HG03521 (cell line): ENCODE measurements around the gene GPM6B.

ENCODE experiments used
- ATAC-seq: cut with Tn5 transposase; IDR thresholded peaks from one replicate; pipeline ENCODE4 v1.9.1; 2021; ENCODE audit warnings: mild to moderate bottlenecking, moderate library complexity; ENCODE audit not compliant: unreplicated experiment

The GPM6B gene

GRCh38 chrX:13770013-13770535 is 46.8 kb downstream of the GPM6B start:
- no peak for ATAC-seq

- ATAC-seq: no peak
Measured at GRCh38 chrX:13768939-13769338, 48.0 kb downstream of the GPM6B start.

- no peak for ATAC-seq
Measured at GRCh38 chrX:13764765-13765164, 52.1 kb downstream of the GPM6B start.

- no peak for ATAC-seq
Measured at GRCh38 chrX:13764281-13764680, 52.6 kb downstream of the GPM6B start.

GRCh38 chrX:13763489-13763888 is 53.4 kb downstream of the GPM6B start:
- no peak for ATAC-seq

- ATAC-seq: peak; percentile 55
Measured at GRCh38 chrX:13761606-13762414, 55.1 kb downstream of the GPM6B start.

GRCh38 chrX:13760426-13760825 is 56.5 kb downstream of the GPM6B start:
- no peak for ATAC-seq

GRCh38 chrX:13759152-13759718 is 57.7 kb downstream of the GPM6B start:
- peak; percentile 60 for ATAC-seq

GRCh38 chrX:13756381-13756780 is 60.5 kb downstream of the GPM6B start:
- ATAC-seq: no peak

GRCh38 chrX:13755254-13755653 is 61.6 kb downstream of the GPM6B start:
- no peak for ATAC-seq

- no peak for ATAC-seq
Measured at GRCh38 chrX:13754765-13755164, 62.1 kb downstream of the GPM6B start.

- ATAC-seq: peak; percentile 49
Measured at GRCh38 chrX:13752646-13753045, 64.2 kb downstream of the GPM6B start.

GRCh38 chrX:13752141-13752540 is 64.8 kb downstream of the GPM6B start:
- no peak for ATAC-seq

GRCh38 chrX:13750812-13751211 is 66.1 kb downstream of the GPM6B start:
- no peak for ATAC-seq

GRCh38 chrX:13750204-13750603 is 66.7 kb downstream of the GPM6B start:
- no peak for ATAC-seq

GRCh38 chrX:13748486-13748885 is 68.4 kb downstream of the GPM6B start:
- ATAC-seq: no peak

GRCh38 chrX:13747836-13748235 is 69.1 kb downstream of the GPM6B start:
- no peak for ATAC-seq

- peak; percentile 82 for ATAC-seq
Measured at GRCh38 chrX:13742397-13743176, 74.3 kb downstream of the GPM6B start.

- no peak for ATAC-seq
Measured at GRCh38 chrX:13741695-13742094, 75.2 kb downstream of the GPM6B start.

- ATAC-seq: peak; percentile 92
Measured at GRCh38 chrX:13734278-13735172, 82.4 kb downstream of the GPM6B start, which contains the start of the genes OFD1 and TRAPPC2. TSS of gene OFD1 (plus strand) at chrX:13734748. CDS start at chrX:13735072, 324 bp downstream. TSS of gene TRAPPC2 (minus strand) at chrX:13734620. CDS start at chrX:13719963, 14,657 bp downstream.
